HG03135 (cell line): Measurements from ENCODE around the gene ACOXL.
"Not testable (repeated sequence)": the region's sequence is repeated elsewhere in the genome, so short reads cannot be mapped to it uniquely, and the experiment has no call there.

Source experiments
- ATAC-seq: cut with Tn5 transposase; IDR thresholded peaks from one replicate; pipeline ENCODE4 v1.9.1; 2021; ENCODE audit warnings: mild to moderate bottlenecking, moderate library complexity; ENCODE audit not compliant: unreplicated experiment

The ACOXL gene

DNA sequence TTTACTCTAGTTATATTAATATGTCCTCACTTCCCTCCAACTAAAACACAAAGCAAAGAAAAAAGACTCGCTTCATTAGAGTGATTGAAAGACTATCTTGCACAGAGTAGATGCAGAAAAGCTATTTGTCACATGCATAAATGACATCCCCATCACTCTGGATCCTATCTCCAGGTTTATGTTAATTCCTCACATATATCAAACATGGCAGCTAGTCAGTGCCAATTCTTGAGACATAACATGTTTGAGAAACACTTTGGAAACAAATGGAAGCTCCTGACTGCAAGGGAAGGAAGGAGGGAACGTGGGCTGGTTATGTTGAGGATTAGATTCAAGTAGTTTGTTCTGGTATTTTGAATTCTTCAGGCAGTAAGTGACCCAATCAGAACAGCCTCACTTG is 298.6 kb downstream of the ACOXL start:
- ATAC-seq: peak; percentile 15

DNA sequence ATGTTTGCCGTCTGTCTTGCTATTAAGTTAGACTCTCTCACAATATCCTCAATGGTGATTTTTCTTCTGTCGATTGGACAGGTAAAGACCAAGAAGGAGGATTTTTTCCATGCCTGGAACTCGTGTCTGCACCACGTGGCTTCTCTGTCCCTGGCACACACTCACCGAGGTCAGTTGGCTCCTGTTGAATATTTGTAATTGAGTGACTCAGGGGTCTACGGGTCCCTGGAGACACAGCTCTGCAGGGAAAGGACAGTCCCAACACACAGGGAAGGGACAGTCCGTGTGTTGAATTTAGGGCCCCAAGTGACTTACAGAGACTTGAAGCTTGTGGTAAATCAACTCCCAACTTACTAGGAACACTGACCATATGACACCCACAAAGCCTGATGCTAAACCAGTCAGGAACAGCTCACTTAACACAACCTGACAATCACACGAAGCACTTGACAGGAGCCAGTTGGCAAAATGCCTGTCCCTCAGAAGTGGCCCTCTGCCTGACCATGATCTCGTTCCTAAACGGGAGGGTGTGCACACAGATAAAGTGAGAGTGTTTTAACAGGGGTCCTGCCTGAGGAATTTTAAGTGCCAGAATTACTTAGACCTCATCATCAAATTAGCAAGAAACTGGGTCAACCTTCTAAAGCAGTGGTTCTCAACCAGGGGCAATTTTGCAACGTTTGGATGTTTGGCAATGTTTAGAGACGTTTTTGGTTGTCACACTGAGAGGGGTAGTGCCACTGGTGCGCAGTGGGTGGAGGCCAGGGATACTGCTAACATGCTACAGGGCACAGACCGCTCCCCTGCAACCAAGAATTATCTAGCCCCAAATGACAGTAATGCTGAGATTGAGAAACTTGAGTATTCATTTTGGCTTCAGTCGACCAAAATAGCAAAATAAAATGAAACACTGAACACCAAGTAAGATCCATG is 299.4 kb downstream of the ACOXL start:
- ATAC-seq: no peak

DNA sequence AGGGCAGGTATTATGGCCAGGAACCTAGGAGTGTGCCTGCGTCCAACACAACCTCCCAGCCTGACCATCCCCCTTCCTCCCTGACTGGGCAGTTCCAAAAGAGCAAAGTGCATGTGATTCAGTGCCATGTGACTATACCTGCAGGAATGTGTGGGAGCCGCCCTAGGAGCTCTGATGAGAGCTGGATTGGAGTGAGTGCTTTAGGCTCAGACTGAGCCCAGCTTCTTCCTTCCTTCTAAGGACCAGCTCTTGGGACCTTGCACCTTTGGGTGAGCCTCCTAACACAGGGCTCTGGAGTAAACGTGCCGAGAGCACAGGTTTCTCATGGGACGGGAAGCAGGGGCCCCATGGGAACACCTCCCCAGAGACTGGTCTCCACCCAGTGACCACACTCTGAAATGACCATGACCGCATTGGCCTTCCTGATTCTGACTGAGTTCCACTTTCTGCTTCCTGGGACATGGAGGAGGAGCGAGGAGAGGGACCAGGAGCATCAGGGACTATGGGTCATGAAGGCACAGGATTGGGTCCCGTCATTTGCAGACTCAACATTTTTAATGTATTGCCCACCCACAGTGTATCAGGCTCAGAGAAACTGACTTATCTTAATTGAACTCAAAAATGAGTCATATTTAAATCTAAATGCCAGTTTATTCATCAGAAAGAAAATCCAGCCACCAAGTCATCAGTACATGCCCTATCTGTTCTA is 300.5 kb downstream of the ACOXL start:
- ATAC-seq: no peak

DNA sequence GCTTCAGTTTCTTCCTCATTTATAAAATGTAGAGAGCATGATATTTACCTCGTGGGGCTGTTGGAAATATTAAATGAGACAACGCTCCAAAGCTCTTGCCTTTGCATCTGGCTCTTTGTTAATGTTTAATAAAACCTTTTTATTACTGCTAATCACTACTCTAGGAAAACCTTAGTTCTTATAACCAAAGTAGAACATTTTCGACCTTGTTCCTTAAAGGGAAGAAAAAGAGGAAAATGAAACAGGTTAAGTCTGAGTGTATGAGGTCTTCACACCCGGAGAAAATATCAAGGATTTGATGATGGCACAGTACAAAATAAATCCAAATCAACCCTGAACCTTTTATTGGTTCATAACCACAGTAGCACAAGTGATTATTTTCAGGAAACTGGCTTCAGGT is 301.8 kb downstream of the ACOXL start:
- no peak for ATAC-seq

DNA sequence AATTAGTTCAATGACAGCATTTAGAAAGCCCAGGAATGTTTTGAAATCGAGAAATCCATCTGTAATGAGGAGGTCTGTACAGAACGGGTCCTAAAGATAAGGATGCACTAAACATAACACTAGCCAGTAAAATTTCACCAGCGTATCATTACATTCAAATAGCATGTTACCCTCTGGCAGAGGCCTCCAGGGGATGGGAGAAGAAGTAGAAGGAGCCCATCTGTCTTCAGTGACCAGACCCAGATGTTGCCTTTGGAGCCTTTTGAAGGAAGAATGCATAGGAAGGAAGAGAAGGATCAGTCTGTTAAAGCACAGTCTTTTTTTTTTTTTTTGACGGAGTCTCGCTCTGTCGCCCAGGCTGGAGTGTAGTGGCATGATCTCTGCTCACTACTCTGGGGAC is 302.2 kb downstream of the ACOXL start:
- no peak for ATAC-seq

DNA sequence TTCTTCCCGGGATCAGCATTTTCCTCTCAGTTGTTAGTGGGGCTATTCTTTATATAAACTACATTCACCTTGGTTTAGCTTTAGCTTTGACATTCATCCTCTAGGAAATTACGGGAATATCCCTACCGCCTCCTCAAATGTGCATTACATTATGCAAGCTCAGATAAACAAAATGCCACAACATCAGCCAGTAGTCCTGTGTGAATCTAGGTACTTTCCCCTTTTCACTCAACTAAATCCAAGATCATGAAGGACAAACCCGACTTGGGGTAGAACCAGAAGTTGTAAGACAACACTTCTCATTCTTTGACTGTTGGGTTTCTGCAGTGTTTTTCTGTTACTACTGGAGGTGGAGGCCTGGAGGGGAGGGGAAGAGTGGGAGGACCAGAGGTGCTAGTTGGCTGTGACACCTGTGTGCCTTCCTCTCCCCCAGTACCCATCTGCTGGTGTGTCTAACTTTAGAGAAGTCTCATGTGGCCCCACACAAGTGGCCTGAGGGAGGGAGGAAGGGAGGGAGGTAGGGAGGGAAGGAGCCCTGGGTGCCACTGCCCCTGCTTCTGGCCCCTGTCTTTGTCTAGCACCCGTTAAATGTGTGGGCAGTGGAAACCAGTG is 303.6 kb downstream of the ACOXL start:
- no peak for ATAC-seq

DNA sequence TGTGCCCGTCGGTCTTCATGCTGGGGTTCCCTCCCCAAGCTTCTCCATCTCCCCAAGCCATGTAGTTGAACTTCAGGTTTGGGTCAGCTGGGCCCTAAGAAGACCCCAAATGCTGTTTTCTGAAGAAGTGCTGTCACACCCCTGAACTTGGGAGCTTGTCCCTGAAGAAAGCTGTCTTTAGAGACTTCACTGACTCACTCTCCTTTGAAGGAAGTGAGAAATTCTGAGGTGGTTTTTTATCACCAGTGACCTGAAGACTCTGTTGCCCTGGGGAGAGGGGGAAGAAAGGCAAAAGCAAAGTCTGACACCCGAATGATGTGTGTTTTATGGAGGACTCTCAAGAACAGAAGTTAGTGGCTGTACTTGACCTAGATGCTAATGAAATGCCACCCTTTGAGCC is 304.8 kb downstream of the ACOXL start:
- ATAC-seq: no peak

DNA sequence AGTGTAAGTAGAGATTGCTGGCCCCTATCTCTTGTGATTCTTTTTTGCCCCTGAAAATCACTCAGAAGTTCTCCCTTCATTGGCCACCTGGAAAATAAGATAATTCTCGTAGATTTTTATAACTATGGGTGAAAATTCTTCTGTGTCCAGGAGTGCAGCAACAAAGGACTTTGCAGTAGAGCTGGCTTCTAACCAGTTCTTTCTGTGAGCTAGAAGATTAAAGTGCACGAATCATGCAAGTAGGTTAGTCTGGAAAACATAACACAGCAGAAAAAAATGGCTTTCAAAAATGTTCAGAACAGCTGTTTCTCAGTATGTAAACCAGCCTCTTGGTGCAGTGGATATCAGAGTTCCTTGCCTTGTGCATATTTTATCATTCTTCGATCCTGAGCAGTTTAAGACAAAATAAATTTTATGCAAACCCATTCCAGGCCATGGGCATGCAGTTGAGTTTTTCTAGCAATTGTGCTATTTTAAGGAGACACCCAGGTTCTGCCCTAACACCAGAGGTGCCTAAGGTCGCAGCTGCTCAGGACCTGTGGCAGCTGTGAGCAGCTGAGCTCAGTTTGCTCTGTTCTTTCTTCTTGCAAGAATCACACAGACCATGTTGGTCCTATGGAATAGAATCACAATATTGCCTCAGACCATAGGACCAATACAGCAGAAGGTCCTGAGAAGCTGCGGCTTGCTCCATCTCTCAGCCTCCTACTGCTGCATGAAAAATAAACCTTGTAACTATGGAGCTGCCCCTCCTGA is 307.4 kb downstream of the ACOXL start:
- ATAC-seq: no peak

DNA sequence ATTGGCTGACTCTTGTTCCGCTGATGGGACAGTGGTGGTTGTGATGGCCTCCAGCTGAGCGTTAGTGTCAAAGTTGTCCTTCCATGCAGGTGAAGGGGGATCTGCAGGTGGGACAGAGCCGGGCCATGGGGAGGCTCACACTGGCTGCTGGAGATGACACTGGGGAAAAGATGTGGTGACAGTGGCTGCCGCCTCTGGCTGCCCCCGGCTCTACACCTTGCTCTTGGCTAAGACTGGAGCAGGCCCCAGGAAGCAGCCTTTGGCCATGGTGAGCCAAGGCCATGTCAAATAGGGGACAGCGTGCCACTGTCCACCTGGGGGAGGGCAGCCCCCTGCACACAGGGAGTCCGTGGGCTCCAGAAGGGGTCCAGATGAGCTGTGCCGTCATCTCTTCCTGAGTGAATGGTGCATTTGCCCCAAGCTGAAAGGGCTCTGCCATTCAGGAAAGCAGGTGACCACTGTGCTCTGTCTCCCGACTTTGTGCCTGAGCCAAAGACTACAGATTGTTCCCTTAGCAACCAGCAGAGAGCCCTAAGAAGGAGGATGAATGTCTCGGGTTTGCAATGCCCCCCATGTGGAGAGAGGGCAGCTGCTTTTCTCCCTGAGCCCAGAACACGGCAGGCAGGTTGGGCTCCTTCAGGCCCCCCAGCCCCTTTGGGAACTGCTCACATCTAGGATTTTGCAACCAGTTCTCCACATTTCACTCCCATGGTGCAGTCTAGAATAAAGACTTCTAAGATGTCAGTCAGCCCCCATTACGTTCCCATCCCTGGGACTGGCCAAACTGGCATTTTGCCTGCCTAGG is 309.2 kb downstream of the ACOXL start:
- ATAC-seq: no peak

DNA sequence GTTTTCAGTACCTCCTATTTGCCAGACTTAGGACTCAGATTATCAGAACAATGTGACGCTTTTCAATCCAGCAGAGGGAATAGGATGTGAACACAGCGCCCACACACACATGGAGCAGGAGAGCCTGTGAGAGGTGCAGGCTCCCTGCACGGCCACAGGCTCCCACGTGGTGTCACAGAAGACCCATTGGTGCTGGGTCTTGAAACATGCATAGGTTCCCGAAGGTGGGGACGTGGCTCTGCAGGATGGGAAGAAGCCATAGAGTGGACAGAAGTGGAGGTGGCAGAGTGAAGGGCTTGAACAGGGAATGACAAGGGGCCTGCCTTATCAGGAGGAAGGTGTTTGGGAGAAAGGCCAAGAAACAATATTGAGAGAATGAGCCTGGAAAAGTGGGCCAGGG is 309.9 kb downstream of the ACOXL start:
- ATAC-seq: no peak

DNA sequence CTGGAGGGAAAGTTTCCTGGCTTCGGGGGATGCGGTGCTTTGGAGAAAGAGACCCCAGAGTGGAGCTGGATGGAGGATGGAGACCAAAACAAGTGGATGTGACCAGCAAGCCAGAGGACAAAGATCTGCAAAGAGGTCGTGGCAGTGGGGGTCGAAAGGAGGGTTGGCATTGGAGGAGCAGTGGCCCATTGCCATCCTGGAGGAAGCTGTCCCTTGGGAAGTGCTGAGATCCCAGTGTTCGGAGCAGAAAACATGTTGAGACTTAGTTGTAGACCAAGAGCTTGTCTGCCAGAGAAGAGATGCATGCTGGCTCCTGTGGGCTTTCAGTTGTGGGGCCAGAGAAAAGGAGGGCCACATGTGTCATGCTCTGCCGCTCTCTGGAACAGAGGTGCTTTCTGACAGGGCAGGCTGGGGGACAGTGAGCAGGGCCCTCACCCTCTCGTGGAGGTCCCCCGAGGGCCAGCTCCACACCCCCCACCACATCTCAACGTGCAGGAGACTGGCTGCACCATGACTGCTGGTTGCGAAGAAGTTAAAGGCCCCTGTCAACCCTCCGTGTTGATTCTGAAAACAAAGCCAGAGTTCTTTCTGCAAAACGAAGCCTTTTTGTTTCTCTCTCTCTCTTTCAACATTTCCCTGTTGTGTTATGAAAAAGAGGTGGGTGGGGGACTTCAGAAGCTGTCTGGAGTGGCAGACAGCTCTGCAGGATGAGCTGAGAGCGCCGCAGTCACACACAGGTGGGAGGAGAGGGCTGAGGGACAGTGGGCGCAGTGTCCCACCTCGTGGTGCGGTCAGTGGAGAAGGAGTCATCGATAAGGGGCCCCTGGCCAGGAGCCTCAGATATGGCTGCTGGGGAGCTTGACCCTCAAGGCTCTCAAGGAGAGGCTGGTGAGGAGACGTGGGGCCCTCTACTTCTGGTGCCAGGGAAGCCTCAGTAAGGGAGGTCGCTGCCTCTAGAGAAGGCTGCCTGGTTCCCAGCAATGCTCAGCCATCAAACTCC is 310.7 kb downstream of the ACOXL start:
- peak; percentile 49 for ATAC-seq

DNA sequence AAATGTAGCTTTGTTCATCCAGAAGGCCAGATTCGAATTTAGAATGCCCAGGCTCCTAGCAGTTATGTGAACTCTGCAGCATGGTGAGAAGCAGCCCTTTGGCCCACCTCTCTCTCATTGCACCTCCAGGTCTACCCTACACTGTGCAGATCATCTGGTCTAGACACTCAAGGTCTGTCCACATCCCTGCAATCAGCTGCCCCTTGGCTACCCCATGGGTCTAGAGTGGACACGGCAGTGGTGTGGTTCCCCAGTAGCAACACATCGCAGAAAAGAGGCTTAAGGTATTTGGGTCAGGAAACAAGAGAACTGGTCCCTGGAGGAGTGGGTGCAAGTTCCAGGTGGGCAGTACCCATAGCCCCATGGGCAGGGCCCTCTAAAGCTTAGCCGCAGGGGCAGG is 311.7 kb downstream of the ACOXL start:
- ATAC-seq: no peak

DNA sequence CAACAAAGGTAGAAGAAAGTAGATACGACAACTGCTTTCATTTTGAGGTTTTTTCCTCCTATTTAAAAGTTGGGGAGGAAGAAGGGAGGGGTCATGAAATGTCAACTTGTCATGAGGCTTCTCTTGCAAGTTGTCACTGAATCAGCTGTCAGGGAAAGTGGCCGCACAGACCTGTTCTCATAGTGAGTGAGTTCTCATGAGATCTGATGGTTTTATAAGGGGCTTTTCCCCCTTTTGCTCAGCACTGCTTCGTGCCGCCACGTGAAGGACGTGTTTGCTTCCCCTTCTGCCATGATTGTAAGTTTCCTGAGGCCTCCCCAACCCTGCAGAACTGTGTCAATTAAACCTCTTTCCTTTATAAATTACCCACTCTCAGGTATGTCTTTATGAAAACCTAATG is 312.9 kb downstream of the ACOXL start:
- ATAC-seq: not testable (repeated sequence)

DNA sequence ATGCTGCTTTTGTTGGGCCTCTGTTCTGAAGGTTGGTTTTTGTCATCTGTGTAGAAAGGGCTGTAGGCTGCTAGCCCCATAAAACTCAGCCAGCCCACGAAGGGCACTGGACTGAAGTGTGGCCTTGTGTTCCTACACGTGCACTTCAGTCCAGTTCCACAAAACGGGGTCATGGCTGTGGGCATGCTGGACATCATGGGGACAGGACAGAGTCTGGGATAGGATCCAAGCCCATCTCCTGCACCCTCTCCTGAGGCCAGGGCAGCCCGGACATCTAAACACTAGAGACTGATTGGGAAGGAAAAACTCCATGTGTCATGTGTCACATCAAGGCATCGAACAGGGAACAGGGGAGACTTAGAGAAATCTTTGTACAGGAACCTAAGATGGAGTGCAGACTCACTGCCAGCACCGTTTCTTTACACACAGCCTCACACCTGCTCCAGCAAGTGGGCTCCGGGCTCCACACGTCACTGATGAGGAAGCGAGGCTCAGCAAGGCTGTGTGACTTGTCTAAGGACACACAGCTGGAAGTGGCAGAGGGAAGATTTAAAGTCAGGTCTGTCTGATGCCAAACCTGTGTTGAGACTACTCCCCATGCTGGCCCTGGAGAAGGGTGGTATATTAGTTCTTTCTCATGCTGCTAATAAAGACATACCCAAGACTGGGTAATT is 313.5 kb downstream of the ACOXL start:
- ATAC-seq: no peak

DNA sequence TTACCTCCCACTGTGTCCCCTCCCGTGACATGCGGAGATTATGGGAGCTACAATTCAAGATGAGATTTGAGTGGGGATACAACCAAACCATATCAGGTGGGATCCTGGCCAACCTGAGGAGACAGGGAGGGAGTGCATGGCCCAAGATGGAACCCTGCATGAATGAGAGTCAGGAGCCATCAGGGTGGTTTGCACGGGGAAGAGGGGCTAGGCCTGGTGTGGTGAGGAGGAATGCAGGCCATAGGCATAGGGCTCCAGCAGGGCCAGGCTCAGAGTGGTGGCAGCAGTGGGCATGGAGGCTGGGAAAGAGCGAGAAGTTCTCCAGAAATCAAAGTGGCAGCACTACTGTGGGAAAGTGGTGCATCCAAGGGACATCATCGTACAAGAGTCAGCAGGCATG is 314.3 kb downstream of the ACOXL start:
- no peak for ATAC-seq

DNA sequence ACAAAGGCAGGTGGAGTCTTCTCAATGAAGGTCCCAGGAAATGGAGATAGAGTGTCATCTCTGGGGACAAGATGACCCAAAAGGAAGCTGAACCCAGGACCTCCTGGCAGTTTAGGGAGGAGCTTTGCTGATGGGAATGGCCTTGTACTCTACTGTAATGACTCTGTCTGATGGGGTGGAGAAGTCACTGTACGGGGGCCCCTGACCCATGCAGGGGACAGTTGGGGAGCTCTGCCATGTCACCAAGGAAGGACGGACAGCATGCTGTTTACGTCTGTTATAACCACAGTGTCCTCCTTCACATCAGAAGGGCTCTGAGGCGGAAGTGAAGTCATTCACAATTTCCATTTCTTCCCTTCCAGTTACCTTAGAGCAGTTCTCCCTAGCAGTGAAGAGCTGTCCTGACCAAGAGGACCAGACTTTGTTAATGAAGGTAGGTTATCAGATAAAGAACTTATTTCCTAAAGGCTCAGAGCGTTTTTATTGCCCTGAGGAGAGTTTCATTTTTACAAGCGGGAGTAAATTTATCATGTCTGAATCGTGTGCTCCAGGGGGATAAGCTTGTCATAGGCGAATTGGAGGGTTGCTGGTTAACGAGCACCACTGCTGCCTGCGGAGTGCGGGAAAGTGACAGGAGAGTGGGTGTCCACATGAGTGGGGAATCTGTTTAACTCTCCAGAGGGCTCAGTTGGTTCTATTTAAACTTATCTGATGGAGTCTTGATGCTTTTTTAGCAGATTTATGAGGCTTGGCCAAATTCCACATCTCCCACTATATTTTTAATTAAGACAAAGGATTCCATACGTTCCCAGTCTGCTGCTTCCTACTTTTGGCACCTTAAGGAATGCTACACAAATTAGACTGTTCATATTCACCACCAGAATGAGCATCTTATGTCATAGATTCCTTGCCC is 316.7 kb downstream of the ACOXL start:
- no peak for ATAC-seq
